ENCODE results near the gene CNTNAP2.

GRCh38 chr7:146885231-146885630 lies 768.6 kb downstream of the CNTNAP2 start:
- TF ChIP-seq CTCF (IDR thresholded peaks at IDR 0.05) (no peak), EP300 (IDR thresholded peaks at IDR 0.05) (no peak)

All from stomach (tissue), 4 donors.